GM12865 (cell line): Measurements from ENCODE around the gene CCDC50.
A peak's percentile ranks its signal among the peaks of the same experiment; 100 is the strongest.

Source experiments
- DNase-seq: peaks from one replicate; pipeline ENCODE4 v3.0.0; 2010; ENCODE audit warnings: low read depth
- H3K4me3 ChIP-seq: 2 replicates; pipeline ENCODE4 v1.5.1; 2011; ENCODE audit warnings: mild to moderate bottlenecking, low read depth, low read length, control low read depth
- TF ChIP-seq, protein P1 (sequence below): IDR thresholded peaks from 2 replicates; pipeline ENCODE4 v1.5.1; 2011; ENCODE audit warnings: low read length, control low read depth, low read depth, inconsistent platforms; ENCODE audit not compliant: insufficient read depth; ENCODE audit errors: missing control alignments

Gene CCDC50

DNA sequence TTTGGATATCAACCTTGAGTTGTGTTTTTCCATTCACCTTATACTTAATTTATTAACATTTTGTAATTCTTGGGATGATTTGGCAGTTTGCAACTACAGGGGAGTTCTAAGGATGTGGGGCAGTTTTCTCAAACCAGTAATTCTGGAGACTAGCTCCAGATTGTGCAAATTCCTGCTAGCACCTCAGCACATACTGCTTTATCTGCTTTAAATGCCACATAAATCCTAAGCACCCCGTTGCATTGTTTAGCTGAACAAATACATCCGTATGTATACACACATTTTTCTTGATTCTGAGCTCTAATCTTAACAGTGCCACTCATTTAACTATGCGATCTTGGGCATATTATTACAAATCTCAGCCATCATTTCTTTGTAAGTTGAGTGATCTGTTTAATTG lies 18.0 kb downstream of the CCDC50 start:
- TF ChIP-seq, protein P1, sequence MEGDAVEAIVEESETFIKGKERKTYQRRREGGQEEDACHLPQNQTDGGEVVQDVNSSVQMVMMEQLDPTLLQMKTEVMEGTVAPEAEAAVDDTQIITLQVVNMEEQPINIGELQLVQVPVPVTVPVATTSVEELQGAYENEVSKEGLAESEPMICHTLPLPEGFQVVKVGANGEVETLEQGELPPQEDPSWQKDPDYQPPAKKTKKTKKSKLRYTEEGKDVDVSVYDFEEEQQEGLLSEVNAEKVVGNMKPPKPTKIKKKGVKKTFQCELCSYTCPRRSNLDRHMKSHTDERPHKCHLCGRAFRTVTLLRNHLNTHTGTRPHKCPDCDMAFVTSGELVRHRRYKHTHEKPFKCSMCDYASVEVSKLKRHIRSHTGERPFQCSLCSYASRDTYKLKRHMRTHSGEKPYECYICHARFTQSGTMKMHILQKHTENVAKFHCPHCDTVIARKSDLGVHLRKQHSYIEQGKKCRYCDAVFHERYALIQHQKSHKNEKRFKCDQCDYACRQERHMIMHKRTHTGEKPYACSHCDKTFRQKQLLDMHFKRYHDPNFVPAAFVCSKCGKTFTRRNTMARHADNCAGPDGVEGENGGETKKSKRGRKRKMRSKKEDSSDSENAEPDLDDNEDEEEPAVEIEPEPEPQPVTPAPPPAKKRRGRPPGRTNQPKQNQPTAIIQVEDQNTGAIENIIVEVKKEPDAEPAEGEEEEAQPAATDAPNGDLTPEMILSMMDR: no peak
- no peak overlapping the region for H3K4me3 ChIP-seq
- no peak for DNase-seq

DNA sequence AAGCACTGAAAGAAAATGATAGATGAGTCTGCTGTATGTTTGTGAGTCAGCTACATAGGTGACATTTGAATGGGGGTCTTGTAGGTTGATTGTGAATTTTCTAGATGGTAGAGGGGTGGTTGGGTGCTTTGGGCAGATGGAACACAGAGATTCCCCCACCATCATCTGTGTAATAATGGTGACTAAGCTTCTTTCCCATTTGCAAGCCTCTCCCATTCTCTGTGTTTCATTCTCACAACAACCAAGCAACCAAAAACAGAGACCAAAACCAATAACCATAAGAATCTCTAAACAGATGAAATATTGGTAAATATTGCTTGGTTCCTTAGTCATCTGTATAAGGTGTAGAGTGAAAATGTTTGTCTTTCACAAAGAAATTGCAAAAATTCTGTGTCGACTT lies 18.9 kb downstream of the CCDC50 start:
- TF ChIP-seq, protein P1: no peak
- H3K4me3 ChIP-seq: no peak overlapping the region

DNA sequence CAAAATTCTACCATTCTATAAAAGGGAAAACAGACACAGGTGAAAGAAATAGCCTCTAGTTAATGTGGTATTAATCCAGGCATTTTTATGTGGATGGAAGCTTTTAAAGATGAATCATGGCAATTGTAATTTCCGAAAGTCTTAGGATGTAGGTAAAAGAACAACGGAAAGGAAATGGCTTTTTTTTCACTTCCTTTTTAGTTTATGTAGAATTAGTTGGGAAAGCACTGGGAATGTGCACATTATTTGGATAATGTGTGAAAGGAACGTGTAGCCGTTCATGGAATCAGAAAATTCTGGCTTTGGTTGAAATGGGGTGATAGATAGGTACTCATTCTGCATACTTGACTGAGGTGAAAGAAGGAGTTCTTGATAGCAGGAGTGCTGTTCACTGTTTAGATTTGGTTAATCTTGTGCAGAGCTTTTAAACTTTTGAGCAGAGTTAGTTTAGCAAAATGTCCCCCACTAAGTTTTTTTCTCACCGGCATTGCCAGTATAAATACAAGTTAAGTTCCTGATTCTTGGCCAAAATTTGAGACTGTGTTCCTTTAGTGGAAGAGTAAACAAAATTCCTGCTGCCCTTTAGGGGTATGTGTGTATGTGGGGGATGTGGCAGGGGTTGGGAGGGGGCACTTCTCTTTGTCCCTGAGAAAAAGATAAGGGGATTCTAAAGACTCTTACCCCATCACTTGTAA lies 21.3 kb downstream of the CCDC50 start:
- H3K4me3 ChIP-seq: no peak overlapping the region
- TF ChIP-seq, protein P1: no peak
- DNase-seq: no peak

More for the DNA sequence above, 18.9 kb downstream of the CCDC50 start:
- DNase-seq: no peak

DNA sequence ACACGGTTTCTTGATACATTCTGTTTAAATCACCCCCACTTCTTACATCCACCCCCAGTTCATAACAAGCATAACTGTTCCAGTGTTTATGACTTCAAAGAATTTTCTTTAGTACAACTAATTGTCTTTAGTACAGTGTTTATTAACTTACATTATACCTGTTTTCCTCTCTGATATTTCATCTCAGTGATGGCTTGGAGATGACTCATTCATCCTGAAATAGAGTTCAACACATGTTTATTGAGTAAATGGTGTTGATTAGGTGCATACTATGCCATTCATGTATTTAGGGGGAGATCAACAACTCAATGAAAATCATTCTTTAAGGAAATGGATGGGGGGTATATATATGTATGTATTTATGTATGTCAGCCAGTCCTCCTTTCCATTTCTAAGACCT lies 22.8 kb downstream of the CCDC50 start:
- TF ChIP-seq, protein P1: no peak
- no peak overlapping the region for H3K4me3 ChIP-seq
- DNase-seq: no peak

DNA sequence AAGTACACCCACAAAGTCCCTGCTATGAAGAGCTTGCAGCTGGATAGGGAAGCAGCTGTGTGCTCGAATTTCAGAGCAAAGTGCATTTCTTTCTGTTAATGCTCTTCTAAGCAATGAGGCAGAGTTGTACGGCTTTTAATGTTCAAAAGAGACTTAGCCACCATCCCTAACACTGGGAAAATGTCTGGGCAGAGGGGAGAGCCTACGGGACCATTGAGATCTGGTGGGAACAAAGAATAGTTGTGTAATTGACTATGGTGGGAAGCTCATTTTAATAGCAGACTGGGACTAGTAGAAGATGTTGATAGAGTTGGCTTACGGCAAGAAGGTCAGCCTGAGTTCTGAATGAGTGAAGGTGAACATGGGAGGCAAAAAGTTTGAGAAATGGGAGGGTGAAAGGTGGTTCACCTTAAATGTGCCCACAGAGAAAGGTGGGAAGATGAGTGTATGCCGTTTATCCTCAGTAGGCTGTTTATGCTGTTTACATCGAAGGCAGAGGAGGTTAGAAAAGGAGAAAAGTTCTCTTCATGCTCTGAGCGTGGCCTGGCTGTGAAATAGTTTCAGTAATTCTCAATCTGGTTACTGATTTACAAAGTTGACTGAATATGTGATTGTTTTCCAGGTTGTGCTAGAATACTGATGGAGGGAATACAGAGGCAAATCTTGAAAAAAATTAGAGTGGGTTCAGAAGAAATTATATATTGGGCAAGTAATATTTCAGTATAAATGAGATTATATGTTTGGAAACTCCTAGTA lies 24.0 kb downstream of the CCDC50 start:
- peak overlapping the region; percentile 9 for H3K4me3 ChIP-seq
- no peak for DNase-seq
- TF ChIP-seq, protein P1: no peak

DNA sequence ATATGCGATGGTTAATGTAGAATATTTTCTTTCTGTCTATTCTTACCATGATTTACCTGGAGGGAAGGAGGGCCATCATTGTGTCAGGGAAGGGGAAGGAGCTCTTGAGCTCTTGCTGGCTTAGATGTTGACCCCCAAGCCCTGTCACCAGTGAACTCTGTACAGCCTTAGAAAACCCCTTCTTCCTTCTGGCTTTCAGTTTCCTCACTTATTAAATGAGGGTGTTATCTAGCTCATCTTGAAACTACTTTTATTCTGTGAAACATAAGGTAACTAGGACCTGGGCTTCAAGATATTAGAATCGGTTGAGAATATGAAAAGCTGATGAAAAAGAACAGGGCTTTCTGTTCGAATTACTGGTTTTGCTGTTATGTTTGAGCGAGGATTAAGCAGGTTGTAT lies 26.2 kb downstream of the CCDC50 start:
- peak; percentile 82 for DNase-seq
- TF ChIP-seq, protein P1: no peak
- peak overlapping the region; percentile 33 for H3K4me3 ChIP-seq
